GM21367 (cell line): ENCODE measurements around the gene FUOM.
"Not testable (repeated sequence)": the region's sequence is repeated elsewhere in the genome, so short reads cannot be mapped to it uniquely, and the experiment has no call there.

Experiments used
- ATAC-seq: cut with Tn5 transposase; IDR thresholded peaks from one replicate; pipeline ENCODE4 v1.9.1; 2021; ENCODE audit not compliant: unreplicated experiment

The FUOM gene

DNA sequence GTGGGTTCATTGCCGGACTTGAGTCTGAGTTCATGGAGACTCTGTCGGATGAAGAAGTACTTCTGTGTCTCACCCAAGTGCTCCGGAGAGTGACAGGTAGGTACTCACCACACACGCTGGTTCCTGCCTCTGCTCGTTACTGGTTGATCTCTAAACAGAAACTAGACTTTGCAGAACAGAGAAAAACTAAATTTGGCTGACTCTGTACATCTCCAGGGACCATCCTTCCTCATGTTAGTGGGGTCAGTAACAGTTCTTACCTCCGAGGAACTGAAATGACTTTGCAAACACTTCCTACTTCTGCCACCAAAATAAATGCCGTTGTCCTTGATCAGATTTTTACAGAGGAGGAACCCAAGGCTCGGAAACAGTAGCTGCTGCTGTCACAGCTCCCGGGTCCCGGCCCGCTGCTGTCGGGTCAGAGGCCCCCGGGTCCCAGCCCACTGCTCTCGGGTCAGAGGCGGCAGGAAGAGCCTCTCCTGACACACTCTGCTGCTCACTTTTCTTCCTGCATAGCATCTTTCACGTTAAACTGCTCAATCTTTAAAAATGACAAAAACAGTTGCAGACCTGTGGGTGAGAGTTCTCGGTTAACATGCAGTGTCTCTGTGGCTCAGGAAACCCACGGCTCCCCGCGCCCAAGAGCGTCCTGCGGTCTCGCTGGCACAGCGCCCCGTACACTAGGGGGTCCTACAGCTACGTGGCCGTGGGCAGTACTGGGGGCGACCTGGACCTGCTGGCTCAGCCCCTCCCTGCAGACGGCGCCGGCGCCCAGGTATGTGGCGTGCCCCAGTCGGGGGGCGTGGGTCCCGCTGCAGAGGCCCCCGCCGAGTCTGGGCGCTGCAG, 31.4 kb upstream of the FUOM start:
- ATAC-seq, result peak; percentile 85

DNA sequence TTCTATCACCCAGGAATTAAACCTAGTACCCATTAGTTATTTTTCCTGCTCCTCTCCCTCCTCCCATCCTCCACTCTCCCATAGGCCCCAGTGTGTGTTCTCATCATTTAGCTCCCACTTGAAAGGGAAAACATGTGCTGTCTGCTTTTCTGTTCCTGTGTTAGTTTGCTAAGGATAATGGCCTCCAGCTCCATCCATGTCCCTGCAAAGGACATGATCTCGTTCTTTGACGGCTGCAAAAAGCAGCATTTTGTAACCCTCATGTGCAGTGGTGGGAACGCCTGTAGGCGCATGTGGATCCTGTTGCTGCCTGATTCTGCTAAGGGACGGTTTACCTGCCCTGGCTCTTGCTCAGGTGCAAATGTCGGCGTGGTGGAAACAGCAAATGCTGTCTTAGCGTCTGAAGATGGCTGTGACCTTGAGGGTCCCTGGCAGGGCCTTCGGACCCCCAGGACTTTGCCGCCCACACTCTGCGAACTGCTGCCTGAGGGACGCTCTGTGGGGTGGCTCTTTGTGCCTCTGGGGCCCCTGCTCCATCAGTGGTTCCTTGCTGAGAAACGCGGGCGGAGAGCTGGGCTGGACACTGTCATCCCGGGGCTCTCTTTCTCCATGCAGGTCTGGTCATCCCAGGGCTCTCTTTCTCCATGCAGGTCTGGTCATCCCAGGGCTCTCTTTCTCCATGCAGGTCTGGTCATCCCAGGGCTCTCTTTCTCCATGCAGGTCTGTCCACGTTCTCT, 30.6 kb upstream of the FUOM start:
- ATAC-seq, result no peak

DNA sequence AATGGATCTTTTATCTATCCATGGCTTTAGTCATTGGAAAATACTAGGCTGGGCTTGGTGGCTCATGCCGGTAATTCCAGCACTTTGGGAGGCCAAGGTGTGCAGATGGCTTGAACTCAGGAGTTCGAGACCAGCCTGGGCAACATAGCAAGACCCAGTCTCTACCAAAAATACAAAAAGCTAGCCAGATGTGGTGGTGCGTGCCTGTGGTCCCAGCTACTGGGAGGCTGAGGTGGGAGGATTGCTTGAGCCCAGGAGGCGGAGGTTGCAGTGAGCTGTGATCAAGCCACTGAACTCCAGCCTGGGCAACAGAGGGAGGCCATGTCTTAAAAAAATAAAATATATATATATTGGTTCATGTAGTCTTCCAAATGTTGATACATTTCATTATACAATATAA, 29.1 kb upstream of the FUOM start:
- not testable (repeated sequence) for ATAC-seq

DNA sequence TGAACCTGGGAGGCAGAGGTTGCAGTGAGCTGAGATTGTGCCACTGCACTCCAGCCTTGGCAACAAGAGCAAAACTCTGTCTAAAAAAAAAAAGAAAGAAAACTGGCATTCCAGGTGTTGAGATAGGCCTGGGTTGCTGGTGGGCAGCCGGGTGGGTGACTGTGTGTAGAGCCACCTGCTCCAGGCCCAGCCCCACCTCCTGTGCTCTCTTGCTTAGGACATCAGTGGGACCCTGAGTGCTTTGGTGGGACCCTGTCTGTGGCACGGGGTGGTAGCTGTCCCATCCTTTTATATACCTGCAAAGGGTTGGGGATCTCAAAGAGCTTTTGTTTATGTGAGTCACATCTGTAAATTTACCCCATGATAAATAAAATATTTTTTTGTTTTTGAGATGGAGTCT, 27.4 kb upstream of the FUOM start:
- no peak for ATAC-seq

DNA sequence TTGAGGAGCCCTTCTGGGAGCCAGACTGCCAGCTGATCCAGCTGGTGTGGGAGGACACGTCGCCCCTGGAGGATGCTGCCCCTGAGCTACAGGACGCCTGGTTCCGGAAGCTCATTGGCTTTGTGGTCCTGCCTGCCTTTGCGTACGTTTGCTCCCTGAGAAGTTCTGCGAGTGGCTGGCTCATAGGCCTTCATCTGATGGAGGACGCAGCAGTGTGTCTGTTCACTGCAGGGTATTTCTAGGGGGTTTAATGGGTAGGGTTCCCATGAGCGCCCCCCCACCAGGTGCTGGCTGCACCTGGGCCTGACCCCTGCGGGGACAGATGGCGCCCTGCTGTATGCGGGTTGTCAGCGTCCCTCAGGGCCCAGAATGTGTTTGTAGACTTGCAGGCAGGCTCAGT, 26.3 kb upstream of the FUOM start:
- no peak for ATAC-seq

DNA sequence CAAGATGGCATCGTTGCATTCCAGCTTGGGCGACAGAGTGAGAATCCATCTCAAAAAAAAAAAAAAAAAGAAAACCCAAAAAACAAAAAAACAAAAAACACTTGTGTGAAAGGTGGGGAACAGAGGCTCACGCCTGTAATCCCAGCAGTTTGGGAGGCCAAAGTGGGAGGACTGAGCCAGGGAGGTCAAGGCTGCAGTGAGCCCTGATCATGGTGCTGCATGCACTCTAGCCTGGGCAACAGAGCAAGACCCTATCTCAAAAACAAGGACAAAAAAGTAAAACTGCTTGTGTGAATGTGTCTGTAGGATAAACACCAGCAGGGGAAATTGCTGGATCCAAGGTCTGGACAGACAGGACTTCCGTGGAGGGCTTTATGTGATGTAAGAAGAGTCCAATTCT, 25.7 kb upstream of the FUOM start:
- no peak for ATAC-seq

DNA sequence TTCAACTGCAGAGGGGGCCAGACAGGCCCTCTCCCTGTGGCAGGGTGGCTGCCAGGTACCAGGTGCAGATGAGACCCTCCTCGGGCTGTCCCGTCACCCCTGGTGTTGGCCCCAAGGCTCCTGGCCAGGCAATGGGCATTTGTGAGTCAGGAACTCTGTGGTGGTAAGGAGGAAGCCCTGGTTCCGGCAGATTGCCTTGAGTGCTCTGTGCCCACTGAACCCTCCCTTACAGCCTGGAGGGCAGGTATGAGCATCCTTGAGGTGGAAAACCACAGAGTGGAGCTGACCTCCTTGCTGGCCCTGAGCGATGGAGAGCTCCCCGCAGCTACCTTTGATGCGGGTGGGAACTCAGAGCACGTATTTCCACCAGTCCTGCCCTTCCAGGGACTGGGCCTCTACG, 23.2 kb upstream of the FUOM start:
- no peak for ATAC-seq

DNA sequence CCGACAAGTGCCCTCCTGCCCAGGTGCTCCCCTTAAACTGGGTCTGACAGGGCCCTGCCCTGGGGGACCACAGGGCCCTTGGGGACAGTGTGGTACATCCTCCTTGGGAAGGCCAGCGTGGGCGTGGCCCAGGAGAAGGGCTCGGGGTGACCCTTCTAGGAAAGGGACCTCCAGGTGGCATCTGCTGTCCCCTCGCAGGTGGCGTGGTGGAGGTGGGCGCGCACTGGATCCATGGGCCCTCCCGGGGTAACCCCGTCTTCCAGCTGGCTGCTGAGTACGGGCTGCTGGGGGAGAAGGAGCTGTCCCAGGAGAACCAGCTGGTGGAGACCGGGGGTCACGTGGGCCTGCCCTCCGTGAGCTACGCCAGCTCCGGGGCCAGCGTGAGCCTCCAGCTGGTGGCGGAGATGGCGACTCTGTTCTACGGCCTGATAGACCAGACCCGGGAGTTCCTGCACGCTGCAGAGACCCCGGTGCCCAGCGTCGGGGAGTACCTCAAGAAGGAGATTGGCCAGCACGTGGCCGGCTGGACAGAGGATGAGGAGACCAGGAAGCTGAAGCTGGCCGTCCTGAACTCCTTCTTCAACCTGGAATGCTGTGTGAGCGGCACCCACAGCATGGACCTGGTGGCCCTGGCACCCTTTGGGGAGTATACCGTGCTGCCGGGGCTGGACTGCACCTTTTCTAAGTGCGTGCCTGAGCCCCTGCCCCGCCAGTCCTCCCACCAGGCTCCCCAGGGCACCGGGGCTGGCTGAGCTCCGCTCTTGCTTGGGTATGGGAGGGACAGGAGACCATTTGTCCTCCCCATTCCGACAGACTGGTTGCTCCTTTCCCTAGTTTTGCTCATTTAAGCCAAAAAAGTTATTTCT, 22.2 kb upstream of the FUOM start:
- no peak for ATAC-seq

DNA sequence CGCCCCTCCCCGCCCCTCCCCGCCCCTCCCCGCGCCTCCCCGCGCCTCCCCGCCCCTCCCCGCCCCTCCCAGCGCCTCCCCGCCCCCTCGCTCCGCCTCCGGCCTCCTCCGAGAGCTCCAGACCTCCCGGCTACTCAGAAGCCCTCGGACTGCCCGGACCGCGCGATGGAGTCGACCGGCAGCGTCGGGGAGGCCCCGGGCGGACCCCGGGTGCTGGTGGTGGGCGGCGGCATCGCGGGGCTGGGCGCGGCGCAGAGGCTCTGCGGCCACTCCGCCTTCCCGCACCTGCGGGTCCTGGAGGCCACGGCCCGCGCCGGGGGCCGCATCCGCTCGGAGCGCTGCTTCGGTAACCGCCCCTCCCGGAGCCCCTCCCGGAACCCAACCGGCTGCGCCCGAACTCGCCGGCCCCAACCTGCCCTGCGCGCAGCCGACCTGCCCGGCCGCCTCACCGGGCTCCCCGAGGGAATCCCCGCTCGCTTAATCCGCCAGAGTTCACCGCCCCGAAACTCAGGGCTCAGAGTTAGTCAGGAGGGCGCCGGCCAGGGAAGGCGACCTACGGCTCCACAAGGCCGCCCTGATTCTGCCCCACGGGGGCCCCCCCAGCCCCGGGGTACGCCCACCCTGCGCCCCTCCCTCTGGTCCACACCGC, 21.5 kb upstream of the FUOM start, which contains the start of gene PAOX:
Gene PAOX (plus strand): TSS at position 111 of the 649 bp plus-strand sequence. CDS start 55 bp downstream, at position 166.
- peak; percentile 54 for ATAC-seq

DNA sequence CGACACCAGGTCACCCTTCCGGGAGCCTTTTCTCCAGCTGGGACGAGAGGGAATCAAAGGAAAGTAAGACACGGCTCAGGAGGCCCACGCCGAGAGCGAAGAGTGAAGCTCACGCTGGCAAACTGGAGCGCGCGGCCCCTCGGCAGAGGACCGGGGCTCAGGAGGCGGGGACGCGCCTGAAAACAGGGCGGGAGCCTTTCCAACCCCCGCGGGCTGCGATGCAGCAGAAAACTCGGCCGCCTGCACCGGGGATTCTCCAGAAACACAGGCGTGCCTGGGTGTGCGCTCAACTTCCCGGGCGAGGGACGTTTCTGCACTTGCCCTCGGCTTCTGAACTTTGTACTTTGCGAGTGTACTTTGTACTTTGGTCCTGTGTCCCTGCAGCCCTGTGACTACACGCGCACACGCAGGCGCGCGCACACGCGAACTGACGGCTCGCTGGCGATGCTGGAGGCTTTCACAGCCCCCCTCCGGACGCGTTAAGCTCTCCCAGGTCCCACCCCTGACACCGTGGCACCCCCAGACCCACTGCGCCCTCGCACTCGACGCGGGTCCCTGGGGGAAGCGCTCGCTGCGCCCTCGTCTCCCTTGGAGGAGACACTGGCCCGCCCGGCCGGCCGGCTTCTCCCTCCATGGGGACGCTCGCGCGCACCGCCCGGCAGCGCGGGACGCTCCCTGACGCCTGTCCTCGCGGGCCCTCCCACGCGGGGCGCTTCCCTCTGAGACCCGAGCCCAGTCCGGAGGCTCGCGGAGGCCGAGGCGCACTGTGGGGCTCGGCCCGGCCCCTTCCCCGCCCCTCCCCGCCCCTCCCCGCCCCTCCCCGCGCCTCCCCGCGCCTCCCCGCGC, 20.7 kb upstream of the FUOM start:
- ATAC-seq, result peak; percentile 39

DNA sequence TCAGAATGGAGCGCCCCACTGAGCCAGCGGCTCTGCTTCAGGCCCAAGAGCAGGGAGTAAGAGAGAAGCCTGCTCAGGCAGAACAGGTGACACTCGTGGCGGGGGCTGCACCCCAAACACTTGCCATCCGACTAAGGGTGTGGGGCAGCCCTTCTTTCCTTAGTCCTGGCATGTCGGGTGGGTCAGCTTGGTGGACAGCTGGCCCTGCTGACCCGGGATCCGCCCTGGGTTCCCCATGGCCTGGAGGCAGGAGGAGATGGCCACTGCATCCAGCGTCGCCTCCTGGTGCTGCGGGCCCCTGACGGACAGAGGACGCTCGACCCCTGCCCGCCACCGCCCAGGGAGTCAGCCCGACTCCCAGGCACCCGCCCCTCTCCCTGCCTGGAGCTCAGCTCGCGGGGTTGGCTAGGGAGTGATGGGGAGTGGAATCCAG, 20.0 kb upstream of the FUOM start:
- ATAC-seq, result no peak

DNA sequence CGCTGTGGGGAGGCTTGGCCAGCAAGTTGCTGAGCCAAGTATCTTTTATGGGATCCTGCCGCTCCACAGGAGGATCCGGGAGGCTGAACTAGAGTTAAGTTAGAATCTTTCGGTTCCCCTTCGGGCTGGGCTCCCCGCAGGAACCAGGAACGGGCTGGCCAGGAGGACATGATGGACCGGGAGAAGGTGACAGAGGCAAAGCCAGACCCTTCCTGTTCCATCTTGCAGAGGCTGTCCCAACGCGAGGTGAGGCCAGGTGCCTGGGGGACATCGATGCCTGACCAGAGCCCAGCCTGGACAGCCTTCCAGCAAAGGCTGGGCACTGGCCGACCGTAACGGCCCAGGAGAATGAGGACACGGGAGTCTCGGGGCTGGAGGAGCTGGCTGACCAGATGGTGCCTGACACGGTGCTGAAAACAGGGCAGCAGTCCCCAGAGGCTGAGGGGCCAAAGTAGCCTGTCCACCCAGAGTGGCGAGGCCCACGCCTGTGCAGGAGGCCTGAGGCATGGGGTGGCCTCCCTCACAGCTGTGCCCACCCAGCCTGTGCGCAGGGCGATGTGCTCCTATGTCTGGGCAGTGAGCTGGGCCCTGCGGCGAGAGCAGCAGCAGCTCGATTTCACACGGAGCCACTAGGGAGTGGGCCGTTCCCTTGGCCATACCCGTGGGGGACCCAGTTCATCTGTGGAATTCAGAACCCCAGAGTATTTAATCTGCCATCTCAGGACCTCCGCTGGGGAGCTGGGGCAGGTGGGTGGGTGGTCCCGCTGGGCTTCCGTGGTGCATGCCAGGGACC, 19.4 kb upstream of the FUOM start:
- ATAC-seq, result no peak

DNA sequence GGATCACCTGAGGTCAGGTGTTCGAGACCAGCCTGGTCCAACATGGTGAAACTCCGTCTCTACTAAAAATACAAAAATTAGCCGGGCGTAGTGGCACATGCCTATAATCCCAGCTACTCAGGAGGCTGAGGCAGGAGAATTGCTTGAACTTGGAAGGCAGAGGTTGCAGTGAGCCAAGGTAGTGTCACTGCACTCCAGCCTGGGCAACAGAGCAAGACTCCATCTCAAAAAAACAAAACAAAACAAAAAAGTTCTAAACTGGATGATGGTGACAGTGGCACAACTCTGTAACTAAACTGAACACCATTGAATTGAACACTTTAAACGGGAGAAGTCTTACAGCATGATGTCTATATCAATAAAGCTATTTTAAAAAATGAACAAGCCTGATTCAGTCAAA, 18.4 kb upstream of the FUOM start:
- not testable (repeated sequence) for ATAC-seq

DNA sequence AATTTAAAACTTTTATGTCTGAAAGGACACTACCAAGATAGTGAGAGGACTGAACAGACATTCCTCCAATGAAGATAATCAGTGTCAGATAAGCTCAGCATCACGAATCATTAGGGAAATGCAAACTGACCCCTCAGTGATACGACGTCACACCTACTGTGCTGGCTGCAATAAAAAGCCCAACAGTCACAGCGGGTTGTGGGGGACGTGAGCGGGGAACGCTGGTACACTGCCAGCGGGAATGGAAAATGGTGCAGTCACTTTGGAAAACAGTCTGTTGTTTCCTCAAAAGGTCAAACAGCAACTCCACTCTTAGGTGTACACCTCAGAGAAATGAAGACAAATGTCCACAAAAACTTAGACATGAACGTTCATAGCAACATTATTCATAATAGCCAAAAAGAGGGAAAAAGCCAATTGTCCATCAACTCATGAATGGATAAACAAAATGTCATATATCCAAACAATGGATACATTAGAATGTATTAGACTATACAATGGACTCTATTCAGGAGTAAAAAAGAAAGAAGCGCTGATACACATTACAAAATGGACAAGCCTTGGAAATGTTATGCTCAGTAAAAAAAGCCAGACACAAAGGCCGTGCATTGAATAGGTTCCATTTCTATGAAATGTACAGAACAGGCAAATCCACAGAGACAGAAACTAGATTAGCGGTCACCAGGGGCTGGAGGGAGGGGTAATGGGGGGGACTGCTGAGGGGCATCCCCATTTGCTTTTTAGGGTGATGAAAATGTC, 17.7 kb upstream of the FUOM start:
- ATAC-seq, result no peak

DNA sequence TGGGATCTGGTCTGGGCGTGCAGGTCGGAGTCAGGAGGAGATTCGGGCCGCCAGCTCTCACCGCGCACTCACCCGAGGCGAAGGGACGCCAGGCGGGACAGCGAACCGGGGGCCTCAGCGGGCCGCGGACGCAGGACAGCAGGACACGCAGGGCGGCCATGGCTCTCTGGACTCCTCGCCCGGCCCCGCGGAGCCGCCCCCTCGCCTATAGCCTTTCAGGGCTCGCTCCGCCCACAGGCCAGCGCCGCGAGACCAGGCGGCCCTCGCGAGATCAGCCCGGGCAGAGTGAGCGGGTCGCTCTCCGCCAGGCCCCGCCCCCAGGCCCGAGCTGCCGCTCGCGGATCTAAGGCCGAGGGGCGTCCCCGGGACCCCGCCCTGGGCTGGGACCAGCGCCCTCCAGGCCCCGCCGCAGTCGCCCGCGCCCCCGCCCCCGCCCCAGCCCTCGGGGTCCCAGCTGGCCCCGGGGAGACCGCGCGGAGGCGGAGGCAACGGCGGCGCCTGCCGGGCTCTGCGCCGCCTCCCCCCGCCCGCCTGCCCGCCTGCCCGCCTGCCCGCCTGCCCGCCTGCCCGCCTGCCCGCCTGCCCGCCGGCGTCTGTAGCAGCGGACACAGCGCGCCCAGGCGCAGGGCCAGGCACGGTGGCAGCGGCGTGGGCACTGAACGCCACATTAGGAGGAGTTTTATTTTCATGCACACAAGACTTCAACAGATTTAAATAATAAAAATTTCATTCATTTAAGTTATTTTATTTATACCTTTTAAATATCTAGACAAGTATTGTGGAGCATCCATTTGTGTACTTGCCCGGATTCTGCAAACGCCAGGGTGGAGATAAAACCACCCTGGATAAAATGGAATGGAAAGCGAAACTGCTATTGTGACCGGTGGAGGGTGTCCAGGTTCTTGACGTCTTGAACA, 15.6 kb upstream of the FUOM start, which contains the start of gene ECHS1:
Gene ECHS1 (minus strand): TSS at position 181 of the 917 bp plus-strand sequence. CDS start 21 bp downstream, at position 160.
- peak; percentile 98 for ATAC-seq

DNA sequence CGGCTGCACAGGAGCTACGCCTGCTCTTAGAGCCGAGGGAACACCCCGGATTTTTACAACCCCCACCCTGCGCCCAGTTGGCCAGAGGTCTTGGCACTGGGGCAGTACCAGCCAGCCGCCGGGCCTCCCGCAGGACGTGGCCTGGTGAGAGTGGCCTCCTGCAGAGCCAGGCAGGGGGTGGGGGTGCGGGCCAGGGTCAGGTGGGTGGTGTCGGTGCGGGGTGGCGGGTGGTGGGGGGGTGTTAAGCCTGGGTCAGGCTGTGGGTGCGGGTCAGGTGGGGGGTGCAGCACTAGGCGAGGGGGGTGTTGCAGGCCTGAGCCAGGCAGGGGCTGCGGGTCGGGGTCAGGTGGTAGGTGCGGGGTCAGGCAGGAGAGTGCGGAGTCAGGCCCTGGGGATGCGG, 14.7 kb upstream of the FUOM start:
- ATAC-seq, result no peak
